ENCODE results near the gene PAOX. TPM values are rescaled to one million over a fixed set of nuclear protein-coding genes. Genes with fewer than 3 reads are reported as not detected.
A peak's percentile ranks its signal among the peaks of the same experiment; 100 is the strongest.
"Not testable (repeated sequence)": the region's sequence is repeated elsewhere in the genome, so short reads cannot be mapped to it uniquely, and the experiment has no call there.

PAOX gene
- total and polyA plus RNA-seq, 4 donors: 4.4 to 7.0 (median 6.6) TPM

- no peak for TF ChIP-seq CTCF (IDR thresholded peaks at IDR 0.05; ENCODE audit: control extremely low read depth, extremely low read depth)
- Histone ChIP-seq H3K4me3 (no peak overlapping the region), H3K27ac (ENCODE audit: low read depth in 1 of 2, low read length in 1 of 2) (no peak overlapping the region), H3K36me3 (ENCODE audit: control insufficient read depth in 4 of 4, insufficient read depth in 4 of 4, low read length in 4 of 4) (peaks cover 0 to 26% (median 5%) of the 10 kb centered on the region in 4 donors), H3K9me3 (ENCODE audit: control insufficient read depth in 4 of 4, insufficient read depth in 3 of 4, low read length in 3 of 4) (peaks cover 0 to 5% (median 0%) of the 10 kb centered on the region in 4 donors), H3K9ac (ENCODE audit: insufficient read depth in 1 of 2, low read length in 2 of 2) (no peak overlapping the region), H3K4me1 (ENCODE audit: control insufficient read depth in 5 of 5, insufficient read depth in 5 of 5, low read length in 5 of 5) (peaks cover 0 to 5% (median 0%) of the 10 kb centered on the region in 5 donors), H3K27me3 (ENCODE audit: control insufficient read depth in 3 of 3, insufficient read depth in 3 of 3, low read length in 2 of 3) (peaks cover 0 to 4% (median 0%) of the 10 kb centered on the region in 3 donors)
- no peak for ATAC-seq (ENCODE audit: insufficient read depth, low FRiP score)
- no peak for DNase-seq
- WGBS, 2 donors: 84 to 93% methylated on average over 15 to 17 of the region's 17 CpGs
These were observed 42.5 kb downstream of the PAOX start for GRCh38 chr10:133421336-133422222.

- no peak for ATAC-seq (ENCODE audit: insufficient read depth, low FRiP score)
- no peak for TF ChIP-seq CTCF (IDR thresholded peaks at IDR 0.05; ENCODE audit: control extremely low read depth, extremely low read depth)
- no peak for DNase-seq
- Histone ChIP-seq H3K27me3 (ENCODE audit: control insufficient read depth in 3 of 3, insufficient read depth in 3 of 3, low read length in 2 of 3) (peaks cover 0 to 4% (median 0%) of the 10 kb centered on the region in 3 donors), H3K36me3 (ENCODE audit: control insufficient read depth in 4 of 4, insufficient read depth in 4 of 4, low read length in 4 of 4) (peaks cover 0 to 26% (median 5%) of the 10 kb centered on the region in 4 donors), H3K4me1 (ENCODE audit: control insufficient read depth in 5 of 5, insufficient read depth in 5 of 5, low read length in 5 of 5) (peaks cover 0 to 5% (median 0%) of the 10 kb centered on the region in 5 donors), H3K9me3 (ENCODE audit: control insufficient read depth in 4 of 4, insufficient read depth in 3 of 4, low read length in 3 of 4) (peaks cover 0 to 5% (median 0%) of the 10 kb centered on the region in 4 donors), H3K4me3 (no peak overlapping the region), H3K27ac (ENCODE audit: low read depth in 1 of 2, low read length in 1 of 2) (no peak overlapping the region), H3K9ac (ENCODE audit: insufficient read depth in 1 of 2, low read length in 2 of 2) (no peak overlapping the region)
- 84 to 89% methylated on average over 16 of the region's 16 CpGs for WGBS, 2 donors
These were observed 43.3 kb downstream of the PAOX start for GRCh38 chr10:133422223-133422806.

- no peak overlapping the region for H3K4me3 ChIP-seq
- 17 to 25% methylated on average over 60 to 88 of the region's 88 CpGs for WGBS, 2 donors
- peak in 1 of 3 donors; percentile 7 for DNase-seq
These were observed 44.0 kb downstream of the PAOX start for GRCh38 chr10:133422807-133423771.

GRCh38 chr10:133424102-133424501 lies 45.0 kb downstream of the PAOX start:
- not testable (repeated sequence) for ATAC-seq (ENCODE audit: insufficient read depth, low FRiP score); H3K9me3 ChIP-seq (ENCODE audit: control insufficient read depth in 4 of 4, insufficient read depth in 3 of 4, low read length in 3 of 4); H3K4me1 ChIP-seq (ENCODE audit: control insufficient read depth in 5 of 5, insufficient read depth in 5 of 5, low read length in 5 of 5); H3K27ac ChIP-seq (ENCODE audit: low read depth in 1 of 2, low read length in 1 of 2); H3K27me3 ChIP-seq (ENCODE audit: control insufficient read depth in 3 of 3, insufficient read depth in 3 of 3, low read length in 2 of 3); H3K4me3 ChIP-seq; H3K9ac ChIP-seq (ENCODE audit: insufficient read depth in 1 of 2, low read length in 2 of 2); DNase-seq
- 0% methylated on average over 14 of the region's 46 CpGs; no CpG with 5 or more reads in 1 of the 2 donors for WGBS, 2 donors
- peaks cover 0 to 20% (median 3%) of the 10 kb centered on the region in 4 donors for H3K36me3 ChIP-seq (ENCODE audit: control insufficient read depth in 4 of 4, insufficient read depth in 4 of 4, low read length in 4 of 4)

More at GRCh38 chr10:133422807-133423771, 44.0 kb downstream of the PAOX start:
- Histone ChIP-seq H3K9ac (ENCODE audit: insufficient read depth in 1 of 2, low read length in 2 of 2) (no peak overlapping the region), H3K27ac (ENCODE audit: low read depth in 1 of 2, low read length in 1 of 2) (no peak overlapping the region), H3K4me1 (ENCODE audit: control insufficient read depth in 5 of 5, insufficient read depth in 5 of 5, low read length in 5 of 5) (peaks cover 0 to 5% (median 0%) of the 10 kb centered on the region in 5 donors), H3K9me3 (ENCODE audit: control insufficient read depth in 4 of 4, insufficient read depth in 3 of 4, low read length in 3 of 4) (peaks cover 0 to 5% (median 0%) of the 10 kb centered on the region in 4 donors), H3K36me3 (ENCODE audit: control insufficient read depth in 4 of 4, insufficient read depth in 4 of 4, low read length in 4 of 4) (peaks cover 0 to 26% (median 5%) of the 10 kb centered on the region in 4 donors), H3K27me3 (ENCODE audit: control insufficient read depth in 3 of 3, insufficient read depth in 3 of 3, low read length in 2 of 3) (peaks cover 0 to 4% (median 0%) of the 10 kb centered on the region in 3 donors)
- ATAC-seq (ENCODE audit: insufficient read depth, low FRiP score): no peak
- no peak for TF ChIP-seq CTCF (IDR thresholded peaks at IDR 0.05; ENCODE audit: control extremely low read depth, extremely low read depth)

- not testable (repeated sequence) for ATAC-seq (ENCODE audit: insufficient read depth, low FRiP score); H3K4me3 ChIP-seq; DNase-seq
These were observed 45.5 kb downstream of the PAOX start, which contains the start of gene SPRN for GRCh38 chr10:133424601-133425000. Gene SPRN, minus strand, starts transcription at chr10:133424625. Its CDS starts 944 bp downstream, at chr10:133423681.

More at GRCh38 chr10:133424601-133425000, 45.5 kb downstream of the PAOX start, which contains the start of gene SPRN:
- H3K9me3 ChIP-seq (ENCODE audit: control insufficient read depth in 4 of 4, insufficient read depth in 3 of 4, low read length in 3 of 4); H3K9ac ChIP-seq (ENCODE audit: insufficient read depth in 1 of 2, low read length in 2 of 2); H3K4me1 ChIP-seq (ENCODE audit: control insufficient read depth in 5 of 5, insufficient read depth in 5 of 5, low read length in 5 of 5); H3K27ac ChIP-seq (ENCODE audit: low read depth in 1 of 2, low read length in 1 of 2); H3K27me3 ChIP-seq (ENCODE audit: control insufficient read depth in 3 of 3, insufficient read depth in 3 of 3, low read length in 2 of 3): not testable (repeated sequence)
- peaks cover 0 to 16% (median under 1%) of the 10 kb centered on the region in 4 donors for H3K36me3 ChIP-seq (ENCODE audit: control insufficient read depth in 4 of 4, insufficient read depth in 4 of 4, low read length in 4 of 4)
- 18 to 20% methylated on average over 8 to 12 of the region's 37 CpGs for WGBS, 2 donors

Data from lung (tissue), 12 donors.